ENCODE data around the gene MYO5B. TPM values are rescaled to one million over a fixed set of nuclear protein-coding genes. Genes with fewer than 3 reads are reported as not detected.

The MYO5B gene
- total RNA-seq, 1 experiment from 2014 or later, result 56.7 TPM

DNA sequence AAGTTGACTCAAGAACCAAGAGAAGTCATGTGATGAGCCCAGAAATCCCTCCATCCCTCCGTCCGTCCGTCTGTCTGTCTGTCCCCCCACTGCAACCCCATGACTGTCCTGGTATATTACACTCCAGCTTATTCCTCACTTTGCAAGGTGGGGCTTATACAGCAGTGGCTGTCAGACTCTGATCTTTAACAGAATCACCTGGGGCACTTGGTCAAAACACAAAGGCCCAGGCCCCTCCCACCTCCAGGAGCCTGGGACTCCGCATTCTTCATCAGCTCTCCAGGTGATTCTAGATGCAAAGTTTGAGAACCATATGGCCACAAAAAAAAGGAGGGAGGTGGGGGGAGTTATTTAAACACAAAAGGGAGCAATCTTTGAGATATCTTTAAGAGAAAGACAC lies 61.4 kb downstream of the MYO5B start:
- BruUV-seq (replicated peaks), result no TSS peak
- peaks cover 11% of the 10 kb centered on the region for H3K36me3 Mint-ChIP-seq (ENCODE audit: insufficient read depth, unreplicated experiment)
- DNase-seq, result no peak
- TF ChIP-seq, protein P1, sequence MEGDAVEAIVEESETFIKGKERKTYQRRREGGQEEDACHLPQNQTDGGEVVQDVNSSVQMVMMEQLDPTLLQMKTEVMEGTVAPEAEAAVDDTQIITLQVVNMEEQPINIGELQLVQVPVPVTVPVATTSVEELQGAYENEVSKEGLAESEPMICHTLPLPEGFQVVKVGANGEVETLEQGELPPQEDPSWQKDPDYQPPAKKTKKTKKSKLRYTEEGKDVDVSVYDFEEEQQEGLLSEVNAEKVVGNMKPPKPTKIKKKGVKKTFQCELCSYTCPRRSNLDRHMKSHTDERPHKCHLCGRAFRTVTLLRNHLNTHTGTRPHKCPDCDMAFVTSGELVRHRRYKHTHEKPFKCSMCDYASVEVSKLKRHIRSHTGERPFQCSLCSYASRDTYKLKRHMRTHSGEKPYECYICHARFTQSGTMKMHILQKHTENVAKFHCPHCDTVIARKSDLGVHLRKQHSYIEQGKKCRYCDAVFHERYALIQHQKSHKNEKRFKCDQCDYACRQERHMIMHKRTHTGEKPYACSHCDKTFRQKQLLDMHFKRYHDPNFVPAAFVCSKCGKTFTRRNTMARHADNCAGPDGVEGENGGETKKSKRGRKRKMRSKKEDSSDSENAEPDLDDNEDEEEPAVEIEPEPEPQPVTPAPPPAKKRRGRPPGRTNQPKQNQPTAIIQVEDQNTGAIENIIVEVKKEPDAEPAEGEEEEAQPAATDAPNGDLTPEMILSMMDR (IDR thresholded peaks at IDR 0.05; ENCODE audit: unreplicated experiment), result no peak
- H3K27ac Mint-ChIP-seq (ENCODE audit: unreplicated experiment), result no peak overlapping the region
- peaks cover 4% of the 10 kb centered on the region for H3K9me3 Mint-ChIP-seq (ENCODE audit: low read depth, unreplicated experiment)
- H3K4me3 Mint-ChIP-seq (ENCODE audit: low read depth, unreplicated experiment), result no peak overlapping the region
- CTCF ChIA-PET, result no interaction called here
- H3K4me1 Mint-ChIP-seq (ENCODE audit: low read depth, unreplicated experiment), result peaks cover 62% of the 10 kb centered on the region
- intact Hi-C loops (cut with micrococcal nuclease; ENCODE audit: unreplicated experiment), result no loop called here
- no peaks in the 10 kb centered on the region for H3K27me3 Mint-ChIP-seq (ENCODE audit: unreplicated experiment)

- CTCF ChIA-PET, result interaction anchor here (0.8 kb wide), 1 partner anchor 31 kb away, joined by 3 read pairs; no protein-coding TSS in a partner anchor
- intact Hi-C loops (cut with micrococcal nuclease; ENCODE audit: unreplicated experiment), result loop anchor here (2.0 kb wide), 1 partner anchor 27 kb away; no protein-coding TSS in a partner anchor
- peak overlapping the region; percentile 1 for H3K27ac Mint-ChIP-seq (ENCODE audit: unreplicated experiment)
Measured at GRCh38 chr18:50131591-50131990, 63.4 kb downstream of the MYO5B start.

GRCh38 chr18:50128506-50129271 lies 66.3 kb downstream of the MYO5B start:
- Mint-ChIP-seq H3K4me1 (ENCODE audit: low read depth, unreplicated experiment) (peaks cover 71% of the 10 kb centered on the region), H3K27ac (ENCODE audit: unreplicated experiment) (peak overlapping the region; percentile 67), H3K9me3 (ENCODE audit: low read depth, unreplicated experiment) (no peaks in the 10 kb centered on the region), H3K36me3 (ENCODE audit: insufficient read depth, unreplicated experiment) (peaks cover 7% of the 10 kb centered on the region), H3K4me3 (ENCODE audit: low read depth, unreplicated experiment) (peak overlapping the region; percentile 32), H3K27me3 (ENCODE audit: unreplicated experiment) (no peaks in the 10 kb centered on the region)
- CTCF ChIA-PET, result interaction anchor here (0.7 to 1.9 kb wide), 5 partner anchors 12 to 55 kb away, joined by 3 to 5 read pairs (median 3); no protein-coding TSS in a partner anchor
- BruUV-seq (replicated peaks), result no TSS peak
- peak; percentile 51 for DNase-seq
- TF ChIP-seq, protein P1 (IDR thresholded peaks at IDR 0.05; ENCODE audit: unreplicated experiment), result no peak
- intact Hi-C loops (cut with micrococcal nuclease; ENCODE audit: unreplicated experiment), result loop anchor here (5.0 kb wide), 1 partner anchor 64 kb away; no protein-coding TSS in a partner anchor

More at GRCh38 chr18:50131591-50131990, 63.4 kb downstream of the MYO5B start:
- no TSS peak for BruUV-seq (replicated peaks)
- peaks cover 69% of the 10 kb centered on the region for H3K4me1 Mint-ChIP-seq (ENCODE audit: low read depth, unreplicated experiment)
- no peaks in the 10 kb centered on the region for H3K9me3 Mint-ChIP-seq (ENCODE audit: low read depth, unreplicated experiment)
- TF ChIP-seq, protein P1 (IDR thresholded peaks at IDR 0.05; ENCODE audit: unreplicated experiment), result no peak
- H3K4me3 Mint-ChIP-seq (ENCODE audit: low read depth, unreplicated experiment), result no peak overlapping the region
- H3K27me3 Mint-ChIP-seq (ENCODE audit: unreplicated experiment), result no peaks in the 10 kb centered on the region
- no peak for DNase-seq
- H3K36me3 Mint-ChIP-seq (ENCODE audit: insufficient read depth, unreplicated experiment), result peaks cover 12% of the 10 kb centered on the region

DNA sequence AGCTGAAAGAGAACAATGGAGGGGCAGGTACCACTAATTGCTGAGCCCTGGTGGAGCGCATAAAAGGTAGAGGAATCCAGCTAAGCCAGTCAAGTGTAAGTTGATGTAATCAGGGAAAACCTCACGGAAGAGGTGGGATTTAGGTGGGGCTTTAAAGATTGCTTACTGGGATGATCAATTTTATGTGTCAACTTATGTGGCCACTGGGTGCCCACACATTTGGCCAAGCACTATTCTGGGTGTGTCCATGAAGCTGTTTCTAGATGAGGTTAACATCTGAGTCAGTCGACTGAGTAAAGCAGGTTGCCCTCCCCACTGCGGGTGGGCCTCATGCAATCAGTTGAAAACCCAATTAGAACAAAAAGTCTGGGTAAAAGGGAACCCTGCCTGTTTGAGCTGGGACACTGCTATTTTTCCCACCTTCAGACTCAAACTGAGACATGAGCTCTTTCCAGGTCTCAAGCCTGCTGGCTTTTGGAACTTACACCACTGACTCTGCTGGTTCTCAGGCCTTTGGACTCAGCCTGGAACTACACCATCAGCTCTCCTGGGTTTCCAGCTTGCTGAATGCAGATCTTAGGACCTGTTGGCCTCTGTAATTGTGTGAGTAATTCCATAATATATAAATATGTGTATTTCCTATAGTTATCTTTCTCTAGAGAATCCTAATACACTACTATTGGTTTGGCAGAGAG lies 67.3 kb downstream of the MYO5B start:
- TF ChIP-seq, protein P1 (IDR thresholded peaks at IDR 0.05; ENCODE audit: unreplicated experiment), result no peak
- Mint-ChIP-seq H3K4me1 (ENCODE audit: low read depth, unreplicated experiment) (peaks cover 71% of the 10 kb centered on the region), H3K36me3 (ENCODE audit: insufficient read depth, unreplicated experiment) (peaks cover 7% of the 10 kb centered on the region), H3K9me3 (ENCODE audit: low read depth, unreplicated experiment) (no peaks in the 10 kb centered on the region), H3K27ac (ENCODE audit: unreplicated experiment) (peak overlapping the region; percentile 67), H3K4me3 (ENCODE audit: low read depth, unreplicated experiment) (peak overlapping the region; percentile 32), H3K27me3 (ENCODE audit: unreplicated experiment) (no peaks in the 10 kb centered on the region)
- intact Hi-C loops (cut with micrococcal nuclease; ENCODE audit: unreplicated experiment), result loop anchor here (5.0 kb wide), 1 partner anchor 65 kb away; no protein-coding TSS in a partner anchor
- BruUV-seq (replicated peaks), result no TSS peak
- CTCF ChIA-PET, result interaction anchor here (0.6 to 2.8 kb wide), 6 partner anchors 11 to 46 kb away, joined by 3 to 7 read pairs (median 4); no protein-coding TSS in a partner anchor
- DNase-seq, result peak; percentile 33
